Coronary artery (tissue), 2 donors: ENCODE data around the gene ANO6.

Experiments used
- DNase-seq: peaks from one replicate; pipeline ENCODE4 v3.0.0-alpha.2; 2017; ENCODE audit warnings: low spot score
- H3K27ac ChIP-seq, 2 donors: fragments of 200-600 bp; sonication (generic); one replicate each; pipeline ENCODE4 v1.5.1; 2016 to 2019
- H3K4me3 ChIP-seq: fragments of 200-600 bp; sonication (generic); 2 replicates; pipeline ENCODE4 v1.5.1; 2016; ENCODE audit warnings: mild to moderate bottlenecking, moderate library complexity
- TF ChIP-seq, protein P1 (sequence below): fragments of 200-600 bp; sonication (generic); IDR thresholded peaks from one replicate; pipeline ENCODE4 v1.5.1; 2019; ENCODE audit warnings: antibody characterized with exemption

Gene ANO6

DNA sequence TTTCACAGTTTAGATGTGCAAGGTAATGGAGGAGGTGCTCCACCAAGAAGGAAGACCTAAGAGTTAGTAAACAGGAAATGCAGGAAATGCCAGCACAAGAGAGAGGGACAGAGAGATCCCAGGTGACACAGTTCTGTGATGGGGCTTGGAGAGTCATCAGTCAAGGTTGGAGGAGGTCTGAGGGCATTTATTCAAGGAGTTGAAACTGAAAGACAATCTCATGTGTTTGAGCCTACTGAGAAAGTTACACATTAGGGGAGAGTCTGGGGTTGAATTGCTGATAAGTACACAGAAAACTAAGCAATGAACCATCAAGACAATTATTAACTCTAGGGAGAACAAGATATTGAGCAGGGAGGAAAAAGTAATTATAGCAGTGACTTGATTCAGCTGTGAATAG lies 138.5 kb downstream of the ANO6 start:
- Histone ChIP-seq H3K4me3 (no peak overlapping the region), H3K27ac (no peak overlapping the region)
- TF ChIP-seq, protein P1, sequence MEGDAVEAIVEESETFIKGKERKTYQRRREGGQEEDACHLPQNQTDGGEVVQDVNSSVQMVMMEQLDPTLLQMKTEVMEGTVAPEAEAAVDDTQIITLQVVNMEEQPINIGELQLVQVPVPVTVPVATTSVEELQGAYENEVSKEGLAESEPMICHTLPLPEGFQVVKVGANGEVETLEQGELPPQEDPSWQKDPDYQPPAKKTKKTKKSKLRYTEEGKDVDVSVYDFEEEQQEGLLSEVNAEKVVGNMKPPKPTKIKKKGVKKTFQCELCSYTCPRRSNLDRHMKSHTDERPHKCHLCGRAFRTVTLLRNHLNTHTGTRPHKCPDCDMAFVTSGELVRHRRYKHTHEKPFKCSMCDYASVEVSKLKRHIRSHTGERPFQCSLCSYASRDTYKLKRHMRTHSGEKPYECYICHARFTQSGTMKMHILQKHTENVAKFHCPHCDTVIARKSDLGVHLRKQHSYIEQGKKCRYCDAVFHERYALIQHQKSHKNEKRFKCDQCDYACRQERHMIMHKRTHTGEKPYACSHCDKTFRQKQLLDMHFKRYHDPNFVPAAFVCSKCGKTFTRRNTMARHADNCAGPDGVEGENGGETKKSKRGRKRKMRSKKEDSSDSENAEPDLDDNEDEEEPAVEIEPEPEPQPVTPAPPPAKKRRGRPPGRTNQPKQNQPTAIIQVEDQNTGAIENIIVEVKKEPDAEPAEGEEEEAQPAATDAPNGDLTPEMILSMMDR: no peak
- no peak for DNase-seq

DNA sequence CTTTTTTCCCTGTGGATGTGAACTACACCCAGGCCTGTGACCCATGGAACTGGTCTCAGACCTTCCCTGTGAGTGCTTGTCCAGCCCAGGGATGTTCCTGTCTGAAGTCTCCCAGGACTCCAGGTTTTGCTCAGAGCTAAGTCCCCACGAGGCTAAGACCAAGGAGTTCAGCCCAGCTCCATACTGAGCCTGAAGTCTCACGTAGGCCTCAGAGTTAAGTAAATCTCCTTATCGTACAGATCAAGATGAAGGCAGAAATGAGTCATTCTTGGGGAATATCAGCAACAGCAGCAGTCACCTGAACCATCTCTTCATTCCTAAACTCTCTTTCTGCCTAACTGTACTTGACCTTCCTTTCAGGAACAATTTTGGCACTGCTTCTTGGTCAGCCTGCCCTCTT lies 139.8 kb downstream of the ANO6 start:
- Histone ChIP-seq H3K4me3 (no peak overlapping the region), H3K27ac (peak overlapping the region in 1 of 2 donors; percentile 36)
- no peak for DNase-seq
- TF ChIP-seq, protein P1: no peak

DNA sequence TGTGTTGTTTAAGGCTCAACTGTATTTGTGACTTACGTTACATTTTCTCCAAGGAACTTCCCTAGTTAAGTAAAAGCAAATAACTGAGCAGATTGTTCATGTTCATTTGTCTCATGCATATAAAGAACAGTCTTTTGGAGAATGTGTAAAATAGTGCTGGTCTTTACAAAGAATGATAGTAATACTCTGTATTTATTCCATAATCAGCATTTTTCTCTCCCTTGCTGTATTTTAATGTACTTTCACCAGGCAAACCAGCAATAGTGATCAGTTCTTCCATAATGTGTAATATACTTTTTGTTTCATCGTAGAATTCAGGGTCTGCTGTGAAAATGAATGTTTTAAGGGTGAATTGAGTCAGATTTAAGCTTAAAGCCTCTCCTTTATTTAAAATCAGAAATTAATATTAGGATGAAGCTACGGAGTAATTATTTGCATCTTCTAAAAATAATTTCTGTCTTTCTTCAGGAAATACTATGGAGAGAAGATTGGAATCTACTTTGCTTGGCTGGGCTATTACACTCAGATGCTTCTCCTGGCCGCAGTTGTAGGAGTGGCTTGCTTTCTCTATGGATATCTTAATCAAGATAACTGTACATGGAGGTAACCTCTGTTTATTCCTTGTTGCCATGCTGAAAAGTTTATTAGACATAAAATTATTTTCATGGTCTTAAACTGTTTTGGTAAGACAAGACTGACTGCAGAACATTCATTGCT lies 141.1 kb downstream of the ANO6 start:
- TF ChIP-seq, protein P1: no peak
- peak overlapping the region in 1 of 2 donors; percentile 75 for H3K27ac ChIP-seq
- no peak overlapping the region for H3K4me3 ChIP-seq
- no peak for DNase-seq

DNA sequence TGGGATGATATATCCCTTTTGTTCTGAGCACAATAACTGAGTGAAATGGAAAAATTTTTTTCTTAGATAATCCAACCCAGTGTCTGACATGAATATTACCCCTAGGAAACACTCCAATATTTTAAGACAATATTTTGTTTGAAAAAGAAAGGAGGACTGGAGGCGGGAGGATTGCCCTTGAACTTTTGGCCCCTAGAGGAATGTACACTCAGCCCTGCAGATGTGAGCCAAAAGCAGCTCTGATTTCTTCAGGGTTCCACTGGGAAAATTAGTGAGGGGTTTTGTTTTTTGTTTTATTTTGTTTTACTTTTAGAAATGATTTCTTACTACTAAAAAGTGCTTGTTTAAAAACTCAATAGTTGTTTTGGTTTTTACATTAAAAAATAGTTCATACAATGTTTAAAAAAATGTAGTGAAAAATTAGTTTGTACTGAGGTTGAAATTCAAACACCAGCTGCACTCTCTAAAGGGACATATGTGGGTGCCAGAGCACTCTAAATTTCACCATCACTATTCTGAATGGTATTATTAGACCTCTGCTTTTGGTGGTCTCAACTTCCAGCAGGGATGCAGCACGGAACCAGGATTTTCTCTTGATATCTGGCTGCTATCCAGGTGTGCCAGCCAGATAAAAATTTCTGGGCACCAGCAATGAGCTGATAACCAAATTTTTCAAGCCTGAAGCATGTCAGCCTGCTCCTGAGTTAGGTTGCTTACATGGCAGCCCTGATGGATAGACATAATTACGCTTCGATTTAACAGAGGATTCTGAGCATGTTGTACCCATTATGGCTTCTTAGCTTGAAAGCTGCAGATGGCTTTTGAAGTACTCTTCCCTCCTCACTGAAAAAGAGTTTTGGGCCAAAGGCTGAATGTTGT lies 141.9 kb downstream of the ANO6 start:
- TF ChIP-seq, protein P1: no peak
- H3K4me3 ChIP-seq: peak overlapping the region; percentile 25
- DNase-seq: no peak
- peak overlapping the region in 1 of 2 donors; percentile 75 for H3K27ac ChIP-seq

DNA sequence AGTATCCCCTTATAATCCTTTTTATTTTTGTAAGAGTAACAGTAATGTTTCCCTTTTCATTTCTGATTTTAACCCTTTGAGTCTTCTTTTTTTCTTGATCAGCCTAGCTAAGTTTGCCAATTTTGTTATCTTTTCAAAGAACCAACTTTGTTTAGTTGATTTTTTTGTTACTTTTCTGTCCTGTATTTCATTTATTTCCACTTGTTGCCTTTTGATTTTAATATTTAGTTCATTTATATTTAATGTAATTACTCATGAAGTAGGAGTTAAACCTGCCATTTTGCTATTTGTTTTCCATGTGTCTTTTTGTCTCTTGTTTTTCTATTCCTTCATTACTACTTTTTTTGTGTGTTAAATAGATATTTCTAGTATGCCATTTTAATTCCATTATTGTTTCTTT lies 146.4 kb downstream of the ANO6 start:
- no peak for DNase-seq
- Histone ChIP-seq H3K4me3 (no peak overlapping the region), H3K27ac (no peak overlapping the region)
- TF ChIP-seq, protein P1: no peak

DNA sequence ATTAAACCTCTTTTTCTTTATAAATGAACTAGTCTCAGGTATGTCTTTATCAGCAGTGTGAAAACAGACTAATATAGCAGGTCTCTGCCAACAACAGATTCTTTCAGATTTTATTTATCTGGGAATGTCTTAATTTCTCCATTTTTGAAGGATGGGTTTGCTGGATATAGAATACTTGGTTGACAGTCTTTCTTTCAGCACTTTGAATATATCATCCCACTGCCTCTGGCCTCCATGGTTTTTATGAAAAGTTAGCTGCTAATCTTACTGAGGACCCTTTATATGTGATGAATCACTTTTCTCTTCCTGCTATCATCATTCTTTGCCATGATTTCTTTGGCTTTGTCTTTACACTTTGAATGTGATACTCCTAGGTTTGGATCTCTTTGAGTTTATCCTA lies 148.0 kb downstream of the ANO6 start:
- no peak overlapping the region for H3K27ac ChIP-seq
- no peak for DNase-seq
- TF ChIP-seq, protein P1: no peak
- H3K4me3 ChIP-seq: no peak overlapping the region
